SU-DHL-6 (cell line): ENCODE data around the gene PKD1.

Source experiments
- EZH2phosphoT487 ChIP-seq: fragments of 200-600 bp; sonication (generic), shearing (Covaris generic); conservative IDR thresholded peaks from 2 replicates; pipeline ENCODE4 v1.6.1; 2018; ENCODE audit warnings: mild to moderate bottlenecking, antibody characterized with exemption, low read length, moderate library complexity, mixed read lengths
- TF ChIP-seq, protein P1 (sequence below): fragments of 200-600 bp; sonication (generic); IDR thresholded peaks from one replicate; pipeline ENCODE4 v1.5.1; 2017; ENCODE audit warnings: antibody characterized with exemption, mild to moderate bottlenecking, low read length, moderate library complexity; ENCODE audit not compliant: insufficient read depth, poor library complexity, severe bottlenecking

DNA sequence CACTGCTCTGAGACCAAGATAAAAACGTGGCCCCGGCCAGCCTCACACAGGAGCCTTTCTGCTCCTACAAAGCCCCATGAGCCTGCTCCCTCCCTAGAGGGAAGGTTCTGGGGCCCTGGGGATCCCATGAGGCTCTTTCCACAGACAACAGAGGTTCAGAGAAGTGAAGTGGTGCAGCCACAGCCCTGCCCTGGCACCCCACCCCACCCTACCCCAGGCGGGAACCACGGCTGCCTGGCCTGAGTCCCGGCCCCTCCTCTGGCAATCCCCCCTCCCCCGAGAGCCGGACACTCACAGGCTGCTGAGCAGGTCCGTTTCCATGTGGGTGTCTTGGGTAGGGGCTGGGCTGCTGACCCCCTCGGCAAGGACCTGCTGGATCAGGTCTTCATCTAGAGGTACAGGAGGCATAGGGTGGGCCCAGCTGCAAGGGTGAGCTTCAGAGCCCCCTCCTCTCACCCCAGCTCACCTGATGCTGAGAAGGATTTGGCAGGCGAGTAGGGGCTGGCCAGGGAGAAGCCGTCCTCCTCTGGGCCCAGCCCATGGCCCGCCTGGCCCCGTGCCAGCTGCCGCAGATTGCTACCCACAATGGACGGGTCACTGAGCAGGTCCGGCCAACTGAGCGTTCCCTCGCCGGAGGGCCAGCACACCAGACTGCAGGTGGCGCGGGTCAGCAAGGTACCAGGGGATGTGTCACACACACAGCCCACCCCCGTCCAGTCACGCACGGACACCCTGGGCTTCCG, 38.7 kb downstream of the PKD1 start:
- TF ChIP-seq, protein P1, sequence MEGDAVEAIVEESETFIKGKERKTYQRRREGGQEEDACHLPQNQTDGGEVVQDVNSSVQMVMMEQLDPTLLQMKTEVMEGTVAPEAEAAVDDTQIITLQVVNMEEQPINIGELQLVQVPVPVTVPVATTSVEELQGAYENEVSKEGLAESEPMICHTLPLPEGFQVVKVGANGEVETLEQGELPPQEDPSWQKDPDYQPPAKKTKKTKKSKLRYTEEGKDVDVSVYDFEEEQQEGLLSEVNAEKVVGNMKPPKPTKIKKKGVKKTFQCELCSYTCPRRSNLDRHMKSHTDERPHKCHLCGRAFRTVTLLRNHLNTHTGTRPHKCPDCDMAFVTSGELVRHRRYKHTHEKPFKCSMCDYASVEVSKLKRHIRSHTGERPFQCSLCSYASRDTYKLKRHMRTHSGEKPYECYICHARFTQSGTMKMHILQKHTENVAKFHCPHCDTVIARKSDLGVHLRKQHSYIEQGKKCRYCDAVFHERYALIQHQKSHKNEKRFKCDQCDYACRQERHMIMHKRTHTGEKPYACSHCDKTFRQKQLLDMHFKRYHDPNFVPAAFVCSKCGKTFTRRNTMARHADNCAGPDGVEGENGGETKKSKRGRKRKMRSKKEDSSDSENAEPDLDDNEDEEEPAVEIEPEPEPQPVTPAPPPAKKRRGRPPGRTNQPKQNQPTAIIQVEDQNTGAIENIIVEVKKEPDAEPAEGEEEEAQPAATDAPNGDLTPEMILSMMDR: no peak
- TF ChIP-seq EZH2phosphoT487: no peak
